Iris pigment epithelial cell (primary cell): ENCODE data around the gene PODN.

Experiments
- DNase-seq: peaks from one replicate; pipeline ENCODE4 v3.0.0-alpha.2; 2011; ENCODE audit warnings: low read depth

Gene PODN

GRCh38 chr1:53074313-53075154 is 12.5 kb downstream of the PODN start:
- DNase-seq, result no peak

GRCh38 chr1:53075206-53075605 is 13.2 kb downstream of the PODN start:
- no peak for DNase-seq

GRCh38 chr1:53075761-53076163 is 13.7 kb downstream of the PODN start:
- DNase-seq, result no peak

GRCh38 chr1:53076165-53076564 is 14.2 kb downstream of the PODN start:
- no peak for DNase-seq

GRCh38 chr1:53076721-53077598 is 14.9 kb downstream of the PODN start:
- DNase-seq, result no peak

GRCh38 chr1:53077599-53077965 is 15.6 kb downstream of the PODN start:
- DNase-seq, result no peak

- DNase-seq, result no peak
Observed at GRCh38 chr1:53078333-53079101, 16.5 kb downstream of the PODN start.

- no peak for DNase-seq
Observed at GRCh38 chr1:53079251-53079650, 17.2 kb downstream of the PODN start.

GRCh38 chr1:53080041-53080440 is 18.0 kb downstream of the PODN start:
- DNase-seq, result no peak

- no peak for DNase-seq
Observed at GRCh38 chr1:53080769-53081168, 18.8 kb downstream of the PODN start.

- DNase-seq, result no peak
Observed at GRCh38 chr1:53081384-53082066, 19.5 kb downstream of the PODN start.

GRCh38 chr1:53082826-53083455 is 20.9 kb downstream of the PODN start:
- DNase-seq, result no peak

GRCh38 chr1:53083636-53084588 is 21.9 kb downstream of the PODN start:
- no peak for DNase-seq

GRCh38 chr1:53084589-53084971 is 22.6 kb downstream of the PODN start:
- DNase-seq, result no peak

GRCh38 chr1:53085405-53085804 is 23.4 kb downstream of the PODN start:
- no peak for DNase-seq

- DNase-seq, result no peak
Observed at GRCh38 chr1:53086491-53087070, 24.6 kb downstream of the PODN start.

GRCh38 chr1:53087332-53088285 is 25.6 kb downstream of the PODN start:
- no peak for DNase-seq

GRCh38 chr1:53088616-53089300 is 26.7 kb downstream of the PODN start:
- DNase-seq, result no peak
